Inflammatory macrophage (primary cell): ENCODE measurements around the gene SLC17A8.

ENCODE experiments used
- DNase-seq, 2 donors: peaks; one replicate each; pipeline ENCODE4 v3.0.0-alpha.2; 2020 to 2022

SLC17A8 gene

DNA sequence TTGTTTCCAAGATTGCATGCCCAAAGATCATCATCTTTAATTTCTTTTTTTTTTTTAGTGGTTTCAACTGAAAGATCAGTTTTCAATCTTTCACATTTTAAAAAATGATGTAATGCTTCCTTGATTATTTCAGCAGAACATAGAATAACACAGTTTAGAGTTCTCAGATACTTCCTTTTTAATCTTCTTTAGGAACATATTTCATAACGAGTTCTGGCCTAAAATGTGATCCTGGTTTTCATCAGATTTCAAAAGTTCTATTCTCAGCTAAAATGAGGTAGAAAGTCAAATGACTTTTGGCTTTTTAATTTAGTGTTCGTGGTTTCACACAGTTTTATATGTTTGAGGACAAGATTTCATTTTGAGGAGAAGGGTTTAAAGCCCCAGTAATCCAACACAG, 76.8 kb downstream of the SLC17A8 start:
- peak in 1 of 2 donors; percentile 65 for DNase-seq

DNA sequence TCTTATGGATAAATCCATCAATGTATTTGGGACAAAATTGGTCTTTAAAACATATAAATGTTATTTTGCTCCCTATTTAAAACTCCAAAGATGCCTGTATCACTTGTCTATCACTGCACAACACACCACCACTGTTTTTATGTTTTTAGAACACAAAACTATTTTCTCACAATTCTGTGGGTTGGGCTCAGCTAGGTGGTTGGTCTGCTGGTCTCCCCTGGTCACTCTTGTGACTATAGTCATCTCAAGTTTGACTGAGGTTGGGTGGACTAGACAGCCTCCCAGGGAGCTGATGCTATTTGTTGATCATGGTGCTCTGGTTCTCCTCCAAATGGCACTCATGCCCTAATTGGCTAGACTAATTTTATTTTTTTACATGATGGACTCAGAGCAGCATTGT, 77.3 kb downstream of the SLC17A8 start:
- no peak for DNase-seq

DNA sequence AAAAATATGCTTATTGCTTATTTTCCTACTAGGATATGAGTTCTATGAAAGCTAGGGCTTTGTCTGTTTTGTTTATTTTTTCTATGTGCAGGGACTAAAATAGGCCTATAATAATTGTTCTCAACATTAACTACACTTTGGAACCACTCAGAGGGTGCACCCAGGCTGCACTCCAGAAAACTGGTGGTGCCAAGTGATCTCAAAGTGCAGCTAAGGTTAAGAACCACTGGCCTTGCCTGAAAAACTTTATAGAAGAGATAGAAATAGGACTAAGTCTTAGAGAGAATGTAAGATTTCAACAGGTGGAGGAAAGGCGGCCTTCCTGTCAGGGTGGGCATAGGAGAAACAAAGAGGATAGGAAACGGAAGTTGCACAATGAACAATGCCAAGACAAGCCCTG, 79.1 kb downstream of the SLC17A8 start:
- no peak for DNase-seq

DNA sequence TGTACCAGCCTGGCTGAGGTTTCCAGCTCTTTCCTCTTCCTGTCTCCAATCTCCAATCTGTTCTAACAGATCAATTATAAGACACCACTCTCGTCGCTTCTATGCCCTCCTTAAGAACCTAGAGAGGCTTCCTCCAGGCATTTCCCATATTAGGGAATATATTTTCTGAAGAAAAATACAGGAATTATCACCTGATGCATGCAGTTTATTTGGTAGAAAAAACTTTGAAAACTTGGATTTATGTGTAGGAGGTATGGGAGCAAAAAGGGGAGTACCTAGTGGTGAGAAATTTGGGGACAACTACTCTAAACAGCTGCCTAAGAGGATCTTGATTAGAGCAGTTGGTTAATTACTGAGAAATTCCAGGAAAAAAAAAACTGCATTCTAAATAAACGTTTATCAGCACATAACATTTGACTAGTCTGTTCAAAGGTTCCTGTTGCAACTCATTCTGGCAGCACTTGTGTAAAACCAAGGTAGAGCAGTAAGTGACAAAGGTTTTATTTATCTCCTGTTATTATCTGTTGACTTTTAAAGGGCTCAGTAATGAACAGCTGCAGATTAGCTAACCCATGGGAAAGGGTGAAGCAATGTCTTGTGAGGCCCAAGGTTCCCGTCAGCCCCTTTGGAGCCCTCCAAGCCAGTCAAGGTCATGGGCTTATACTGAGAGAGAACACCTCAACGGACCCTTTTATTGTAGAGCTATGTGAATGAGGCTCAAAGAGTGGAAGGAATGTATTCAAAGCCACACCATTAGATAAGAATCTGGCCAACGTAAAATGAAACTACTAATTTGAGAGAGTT, 80.4 kb downstream of the SLC17A8 start:
- DNase-seq, result no peak

DNA sequence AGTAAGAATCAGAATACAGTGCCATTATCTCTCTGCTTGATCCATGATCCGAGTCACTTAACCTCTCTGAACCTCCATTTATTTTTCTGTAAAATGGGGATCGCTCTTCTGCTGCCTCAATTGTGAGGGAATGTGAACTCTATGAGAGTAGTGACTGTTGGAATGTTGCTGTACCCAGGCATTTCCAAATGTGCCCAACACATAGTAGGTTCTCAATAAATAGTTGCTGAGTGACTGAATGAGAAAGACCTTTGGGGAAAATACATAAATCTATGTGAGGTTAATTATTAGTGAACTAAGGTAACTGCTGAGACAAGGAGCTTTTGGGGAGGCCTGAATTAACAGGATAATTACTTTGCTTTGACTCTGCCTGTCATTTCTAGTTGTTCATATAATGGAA, 82.9 kb downstream of the SLC17A8 start:
- no peak for DNase-seq

DNA sequence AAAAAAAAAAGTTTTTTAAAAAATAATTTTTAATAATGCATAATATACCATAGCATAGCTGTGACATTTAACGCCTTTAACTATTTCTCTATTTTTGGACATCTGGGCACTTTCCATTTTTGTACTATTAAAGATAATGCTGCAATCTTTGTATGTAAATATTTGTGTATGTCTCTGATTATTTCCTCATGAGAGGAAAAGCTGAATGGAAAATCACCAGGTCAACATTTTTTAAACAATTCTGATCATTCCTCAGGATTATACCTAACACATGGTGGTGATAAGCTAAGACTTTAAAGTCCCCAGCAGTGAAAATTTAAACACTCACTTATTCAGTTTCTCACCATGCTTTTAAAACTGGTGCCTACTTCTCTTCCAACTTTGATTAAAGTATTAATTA, 85.5 kb downstream of the SLC17A8 start:
- DNase-seq, result no peak

DNA sequence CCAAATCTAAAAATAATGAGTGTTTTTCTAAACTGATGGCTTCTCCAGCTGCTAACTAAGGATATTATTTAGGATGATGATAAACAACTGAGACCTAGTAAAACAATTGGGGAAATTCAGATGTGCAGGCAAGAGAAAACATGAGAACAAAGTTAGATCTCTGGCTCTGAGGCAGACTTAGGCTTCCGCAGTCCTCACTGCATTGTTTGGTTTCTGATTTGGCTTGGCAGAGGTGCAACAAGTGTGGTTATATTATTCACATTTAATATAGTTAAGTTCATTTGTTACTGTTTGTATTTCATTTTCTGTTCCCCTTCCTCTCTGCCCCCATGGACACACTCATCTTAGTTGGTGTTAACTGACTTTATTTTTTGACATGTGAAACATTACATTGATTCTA, 86.6 kb downstream of the SLC17A8 start:
- DNase-seq, result no peak

DNA sequence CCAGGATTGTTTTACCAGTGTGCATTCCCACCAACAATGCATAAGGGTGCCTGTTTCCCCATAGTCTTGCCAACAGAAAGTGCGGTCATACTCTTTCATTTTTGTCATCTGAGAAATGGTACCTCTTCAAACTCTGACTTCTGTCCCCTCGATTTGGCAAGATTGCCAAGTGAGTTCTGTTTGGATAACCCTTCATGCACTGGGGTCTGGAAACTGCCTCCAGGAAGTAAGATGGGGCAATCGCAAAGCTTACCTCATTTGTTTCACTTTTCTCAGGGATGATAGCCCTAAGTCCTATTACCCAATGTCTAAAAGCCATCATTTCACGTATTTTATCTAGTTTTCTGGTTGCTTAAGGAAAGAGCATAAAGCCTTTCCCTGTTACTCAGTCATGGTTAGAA, 88.2 kb downstream of the SLC17A8 start:
- DNase-seq, result no peak

DNA sequence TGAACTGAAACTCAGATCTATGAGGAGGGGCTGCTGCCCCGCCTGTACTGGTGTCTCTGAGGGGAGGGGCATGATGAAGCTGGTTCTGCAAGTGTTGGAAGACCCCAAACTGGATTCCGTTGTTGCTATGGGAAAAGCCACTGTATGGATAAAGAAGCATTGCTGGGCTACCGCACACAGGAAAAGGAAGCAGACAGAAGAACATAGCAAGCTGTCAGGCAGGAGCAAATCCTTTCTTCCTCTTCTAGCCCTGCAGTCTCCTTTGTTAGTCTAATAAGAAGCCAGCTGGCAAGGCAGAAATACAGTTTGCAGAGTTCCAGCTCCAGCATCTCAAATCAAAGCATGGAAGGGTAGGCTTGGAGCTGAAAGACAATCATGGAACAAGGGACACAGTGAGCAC, 90.5 kb downstream of the SLC17A8 start:
- DNase-seq, result no peak

DNA sequence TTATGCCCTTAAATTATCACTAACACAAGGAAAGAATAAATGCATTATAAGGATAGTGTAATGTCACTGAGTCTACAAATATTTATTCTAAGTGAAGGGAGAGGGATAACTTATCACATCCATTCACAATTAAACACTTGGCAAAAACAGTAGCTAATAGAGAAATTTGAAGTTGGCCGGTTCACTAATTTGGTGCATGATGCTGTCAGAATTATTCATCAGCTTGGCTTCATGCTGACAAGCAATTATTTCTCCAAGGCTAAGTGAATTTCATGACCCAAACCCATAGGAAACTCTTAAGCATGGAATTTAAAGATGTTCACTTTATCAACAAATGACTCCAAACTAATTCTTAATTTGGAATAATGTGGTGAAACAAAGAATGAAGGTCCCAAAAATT, 91.8 kb downstream of the SLC17A8 start:
- DNase-seq, result no peak

DNA sequence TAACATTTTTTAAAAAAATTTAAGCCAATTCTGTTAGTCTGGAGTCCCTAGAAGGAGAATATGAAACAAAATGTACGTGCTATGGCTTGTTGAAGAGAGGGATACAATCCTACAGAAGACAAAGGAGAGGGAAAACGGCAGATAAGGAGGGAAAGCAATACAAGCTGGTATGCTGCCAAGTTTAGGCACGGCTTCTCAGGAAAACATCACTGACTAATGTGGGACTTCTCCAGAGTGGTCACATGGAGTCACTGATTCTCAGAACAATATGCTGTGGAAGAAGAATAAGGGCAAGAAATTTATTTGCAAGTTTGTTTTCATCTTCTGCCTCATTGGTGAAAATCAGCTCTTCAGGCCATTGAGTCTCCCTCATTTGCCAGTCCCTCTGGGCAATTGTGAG, 93.9 kb downstream of the SLC17A8 start:
- no peak for DNase-seq

DNA sequence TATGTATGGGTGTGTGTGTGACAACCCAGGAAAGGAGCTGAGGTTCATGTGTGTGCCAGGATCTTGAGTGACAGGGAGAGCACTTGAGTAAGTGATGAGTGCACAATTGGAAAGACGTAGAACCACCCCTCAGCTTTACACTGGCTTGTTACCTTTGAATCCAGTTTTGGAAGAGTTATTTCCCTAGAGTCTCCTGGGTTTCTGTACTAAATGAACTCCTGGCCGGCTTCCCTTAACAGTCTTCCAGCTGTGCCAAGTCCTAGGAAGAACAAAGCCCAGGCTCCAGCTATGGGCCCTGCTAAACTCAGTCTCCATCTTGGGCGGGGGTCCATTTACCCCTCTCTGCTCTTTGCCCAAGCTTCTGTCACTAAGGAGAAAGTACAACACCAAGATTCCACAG, 97.1 kb downstream of the SLC17A8 start:
- no peak for DNase-seq

DNA sequence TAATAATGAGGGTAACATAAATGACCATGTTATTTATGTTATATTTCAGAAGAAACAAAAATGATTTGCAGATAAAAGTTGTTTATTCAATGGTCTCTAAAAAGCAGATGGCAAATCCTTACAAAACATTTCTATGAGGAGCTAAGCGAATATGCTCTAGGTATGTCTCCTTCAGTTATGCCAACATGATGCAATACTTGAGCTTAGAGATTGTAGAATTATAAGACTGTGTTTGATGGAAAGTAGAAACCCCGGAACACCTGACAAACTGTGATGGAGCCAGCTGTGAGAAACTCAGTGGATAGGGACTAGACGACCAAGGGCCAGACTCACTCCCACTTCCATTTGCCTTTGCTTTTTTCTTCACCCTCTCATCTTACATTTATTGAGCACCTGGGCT, 99.0 kb downstream of the SLC17A8 start:
- DNase-seq, result no peak

DNA sequence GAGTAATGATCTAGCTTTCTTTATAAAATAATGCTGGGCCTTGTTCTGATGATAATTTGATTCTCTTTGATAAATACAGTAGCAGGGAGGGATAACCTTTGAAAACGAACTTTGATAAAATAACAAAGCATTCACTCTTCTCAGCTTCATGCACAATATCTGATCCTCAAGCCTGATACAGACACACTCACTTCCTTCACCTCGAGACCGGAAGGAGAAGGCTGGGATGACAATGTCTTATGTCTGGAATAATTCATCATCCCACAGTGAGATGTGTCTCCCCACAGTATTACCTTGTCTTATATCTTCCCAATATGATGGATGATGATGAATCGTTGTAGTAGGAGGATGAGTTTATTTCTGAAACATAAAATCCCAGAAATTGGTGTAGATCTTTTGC, 101.3 kb downstream of the SLC17A8 start:
- DNase-seq, result no peak

DNA sequence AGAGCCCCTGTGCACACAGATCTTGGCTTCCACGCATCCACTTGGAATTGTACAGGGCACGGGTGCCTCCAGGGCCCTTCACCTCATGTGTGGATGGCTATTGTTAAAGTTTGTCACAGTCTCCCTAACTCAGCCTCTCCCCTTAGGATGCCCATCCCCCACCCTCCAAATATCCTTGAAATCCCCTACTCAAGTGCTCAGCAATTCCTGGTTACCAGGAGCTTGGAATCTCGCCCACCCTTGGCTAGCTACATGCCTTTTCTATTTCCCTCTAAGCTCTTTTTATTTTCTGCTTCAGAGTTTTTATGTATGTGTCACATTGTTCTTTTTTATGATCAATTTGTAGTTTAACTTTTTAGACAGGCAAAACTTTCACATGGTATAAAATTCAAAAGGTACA, 103.8 kb downstream of the SLC17A8 start:
- no peak for DNase-seq

DNA sequence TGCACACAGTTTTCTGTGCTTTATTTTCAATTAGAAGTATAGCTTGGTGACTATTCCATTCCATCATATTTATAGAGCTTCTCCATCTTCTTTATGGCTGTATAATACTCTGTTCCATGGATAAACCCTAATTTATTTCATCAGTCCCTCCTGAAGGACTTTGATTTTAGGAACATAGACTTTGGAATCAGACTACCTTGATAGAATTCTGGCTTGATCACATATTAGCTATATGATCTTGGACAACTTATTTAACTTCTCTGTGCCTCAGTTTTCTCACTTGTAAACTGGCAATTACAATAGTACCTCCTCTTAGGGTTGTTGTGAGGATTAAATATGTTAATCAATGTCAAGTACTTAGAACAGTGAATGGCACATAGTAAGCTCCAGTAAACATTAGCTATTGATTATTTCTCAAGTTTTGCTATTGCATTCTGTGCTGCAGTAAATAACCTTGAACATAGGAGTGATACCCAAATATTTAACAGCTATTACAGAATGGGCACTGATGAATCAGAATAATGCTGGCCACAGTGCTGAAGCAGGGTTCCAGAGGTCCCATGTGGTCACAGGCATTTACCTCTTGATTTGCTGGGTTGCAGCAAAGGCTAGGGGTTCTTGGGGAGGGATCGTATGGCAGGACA, 104.6 kb downstream of the SLC17A8 start:
- DNase-seq, result no peak

DNA sequence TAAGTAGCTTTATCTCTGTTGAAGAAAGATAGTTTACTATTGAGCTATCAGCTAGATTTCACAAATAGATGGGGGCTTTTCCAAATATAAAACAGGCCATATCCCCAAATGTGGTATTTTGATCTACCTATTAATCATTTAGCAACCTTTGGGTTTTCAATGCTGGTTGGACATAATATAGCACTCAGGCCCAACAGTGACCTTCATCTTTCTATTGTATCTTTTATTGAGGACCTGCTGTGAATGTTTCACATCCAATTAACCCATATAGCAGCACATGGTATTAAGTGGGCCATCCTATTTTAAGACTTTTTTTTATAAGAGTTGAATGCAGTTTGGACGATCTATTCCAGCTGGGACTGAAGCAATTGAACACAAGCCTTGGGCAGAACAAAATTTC, 106.8 kb downstream of the SLC17A8 start:
- DNase-seq, result no peak

DNA sequence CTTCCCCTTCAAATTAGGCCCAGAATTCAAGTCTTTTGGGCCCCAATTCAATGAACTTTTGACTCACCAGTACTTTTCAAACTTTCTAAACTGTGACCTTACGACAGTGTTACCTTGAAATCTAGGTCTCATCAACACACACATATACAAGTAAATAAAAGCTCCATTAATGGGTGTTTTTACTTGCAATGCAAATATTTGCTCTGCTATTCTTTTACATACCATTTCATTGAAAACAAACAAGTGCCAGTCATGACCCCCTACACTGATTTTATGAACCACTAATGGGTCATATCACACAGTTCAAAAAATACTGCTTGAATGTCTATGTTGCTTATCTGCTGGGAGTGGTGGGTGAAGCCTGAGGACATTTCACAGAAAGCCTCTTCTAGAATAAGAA, 107.7 kb downstream of the SLC17A8 start:
- no peak for DNase-seq

DNA sequence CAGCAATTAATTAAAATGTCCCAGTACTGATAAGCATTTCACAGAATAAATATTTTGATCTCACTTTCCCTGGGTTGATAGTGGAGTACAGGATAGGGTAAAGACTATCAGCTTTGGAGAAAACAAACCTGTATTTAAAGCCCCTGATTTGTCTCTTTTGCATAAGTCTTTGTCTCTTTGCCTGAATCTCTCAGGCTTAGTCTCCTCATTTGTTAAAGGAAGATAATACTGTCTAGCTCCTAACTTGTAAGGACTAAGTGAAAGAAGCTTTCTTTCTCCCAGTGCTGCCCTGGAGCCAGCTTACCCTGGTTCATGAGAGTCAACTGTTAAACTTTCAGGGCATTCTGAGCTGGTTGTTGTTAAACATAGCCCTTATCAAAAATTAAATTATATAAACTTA, 111.3 kb downstream of the SLC17A8 start:
- DNase-seq, result no peak
